Activated CD4-positive, alpha-beta T cell treated with anti-CD3 and anti-CD28 coated beads, Interleukin-2, amount 50 U/mL, for 1 hour (primary cell): ENCODE results near the gene YIF1B.
A peak's percentile ranks its signal among the peaks of the same experiment; 100 is the strongest.

Source experiments
- DNase-seq: peaks from one replicate; pipeline ENCODE4 v3.0.0-alpha.2; 2020

YIF1B gene

DNA sequence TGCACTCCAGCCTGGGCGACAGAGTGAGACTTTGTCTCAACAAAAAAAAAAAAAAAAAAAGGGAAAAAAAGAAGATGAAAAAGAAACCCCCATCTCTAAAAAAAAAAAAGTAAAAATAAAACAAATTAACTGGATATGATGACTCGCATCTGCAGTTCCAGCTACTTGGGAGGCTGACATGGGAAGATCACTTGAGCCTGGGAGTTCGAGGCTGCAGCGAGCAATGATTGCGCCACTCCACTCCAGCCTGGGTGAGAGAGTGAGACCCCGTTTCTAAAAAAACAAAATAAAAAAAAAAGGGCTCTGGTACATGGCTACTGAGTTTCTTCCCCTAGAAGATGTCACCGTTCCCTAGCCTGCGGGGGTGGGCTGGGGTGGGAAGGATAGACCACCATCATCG, 17.5 kb upstream of the YIF1B start:
- no peak for DNase-seq

DNA sequence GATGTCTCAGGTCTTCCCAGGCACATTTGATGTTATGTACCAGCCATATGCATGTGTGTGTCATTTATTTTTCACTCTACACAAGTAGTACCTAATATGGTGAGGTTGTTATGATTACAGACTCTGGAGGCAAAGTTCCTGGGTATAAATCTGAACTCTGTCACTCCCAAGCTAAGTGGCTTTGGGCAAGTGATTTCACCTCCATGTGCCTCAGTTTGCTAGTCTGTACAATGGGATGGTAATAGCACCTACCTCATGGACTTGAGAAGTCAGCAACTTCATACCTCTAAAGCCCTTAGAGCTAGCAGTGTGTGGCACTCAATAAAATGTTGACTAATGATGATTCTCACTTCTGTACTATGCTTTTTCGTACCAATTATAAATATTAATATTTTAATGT, 16.0 kb upstream of the YIF1B start:
- no peak for DNase-seq

DNA sequence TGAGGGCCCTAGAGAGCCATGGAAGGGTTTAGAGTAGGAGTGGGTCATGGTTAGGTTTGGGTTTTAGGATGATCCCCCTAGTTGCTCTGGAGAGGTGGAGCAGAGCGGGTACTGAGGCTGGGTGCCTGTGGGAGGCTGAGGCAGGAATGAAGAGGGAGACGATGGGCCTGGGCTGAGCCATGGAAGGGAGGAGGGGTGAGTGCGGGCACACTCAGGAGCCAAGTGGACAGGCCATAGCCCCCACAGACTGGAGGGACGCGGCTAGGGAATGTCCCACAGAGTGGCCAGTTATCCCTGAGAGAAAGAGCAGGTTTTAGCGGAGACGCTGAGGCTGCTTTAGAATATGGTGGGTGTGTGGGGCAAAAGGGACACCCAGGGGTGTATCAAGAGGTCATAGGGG, 13.9 kb upstream of the YIF1B start:
- DNase-seq = no peak

DNA sequence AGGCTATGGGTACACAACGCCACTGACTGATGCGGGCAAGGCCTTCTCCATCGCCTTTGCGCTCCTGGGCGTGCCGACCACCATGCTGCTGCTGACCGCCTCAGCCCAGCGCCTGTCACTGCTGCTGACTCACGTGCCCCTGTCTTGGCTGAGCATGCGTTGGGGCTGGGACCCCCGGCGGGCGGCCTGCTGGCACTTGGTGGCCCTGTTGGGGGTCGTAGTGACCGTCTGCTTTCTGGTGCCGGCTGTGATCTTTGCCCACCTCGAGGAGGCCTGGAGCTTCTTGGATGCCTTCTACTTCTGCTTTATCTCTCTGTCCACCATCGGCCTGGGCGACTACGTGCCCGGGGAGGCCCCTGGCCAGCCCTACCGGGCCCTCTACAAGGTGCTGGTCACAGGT, 10.8 kb upstream of the YIF1B start:
- DNase-seq = no peak

DNA sequence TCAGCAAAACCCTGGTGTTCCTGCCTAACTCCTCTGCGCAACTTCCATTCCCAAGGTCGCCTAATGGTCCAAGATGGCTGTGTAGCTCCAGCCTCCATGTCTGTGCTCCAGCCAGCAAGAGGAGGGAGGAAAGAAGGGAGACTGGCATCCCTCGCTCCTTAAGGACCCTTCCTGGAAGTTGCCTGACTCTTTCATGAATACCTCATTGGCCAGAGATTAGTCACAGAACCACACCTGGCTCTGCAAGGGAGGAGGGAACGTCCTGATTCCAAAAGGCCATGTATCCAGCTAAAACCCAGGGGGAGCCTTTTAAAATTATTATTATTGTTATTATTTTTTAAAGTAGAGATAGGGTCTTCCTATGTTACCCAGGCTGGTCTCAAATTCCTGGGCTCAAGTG, 8.7 kb upstream of the YIF1B start:
- no peak for DNase-seq

DNA sequence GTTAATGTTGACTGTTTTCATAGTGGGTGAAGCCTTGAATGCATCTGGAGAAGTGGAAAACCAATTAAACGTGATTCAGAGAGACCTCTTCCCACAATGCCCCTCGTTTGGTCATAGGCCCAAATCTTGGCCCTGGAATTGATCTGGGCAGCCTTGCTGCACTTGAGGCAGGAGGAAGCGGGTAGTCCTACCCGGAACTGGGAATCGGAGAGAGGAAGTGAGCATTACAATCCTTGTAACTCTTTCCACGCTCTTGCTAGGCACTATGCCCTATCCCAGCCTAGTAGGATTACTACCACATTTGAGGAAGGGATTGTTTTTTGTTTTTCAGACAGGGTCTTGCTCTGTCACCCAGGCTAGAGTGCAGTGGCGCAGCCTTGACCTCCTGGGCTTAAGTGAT, 7.5 kb upstream of the YIF1B start:
- DNase-seq = no peak

DNA sequence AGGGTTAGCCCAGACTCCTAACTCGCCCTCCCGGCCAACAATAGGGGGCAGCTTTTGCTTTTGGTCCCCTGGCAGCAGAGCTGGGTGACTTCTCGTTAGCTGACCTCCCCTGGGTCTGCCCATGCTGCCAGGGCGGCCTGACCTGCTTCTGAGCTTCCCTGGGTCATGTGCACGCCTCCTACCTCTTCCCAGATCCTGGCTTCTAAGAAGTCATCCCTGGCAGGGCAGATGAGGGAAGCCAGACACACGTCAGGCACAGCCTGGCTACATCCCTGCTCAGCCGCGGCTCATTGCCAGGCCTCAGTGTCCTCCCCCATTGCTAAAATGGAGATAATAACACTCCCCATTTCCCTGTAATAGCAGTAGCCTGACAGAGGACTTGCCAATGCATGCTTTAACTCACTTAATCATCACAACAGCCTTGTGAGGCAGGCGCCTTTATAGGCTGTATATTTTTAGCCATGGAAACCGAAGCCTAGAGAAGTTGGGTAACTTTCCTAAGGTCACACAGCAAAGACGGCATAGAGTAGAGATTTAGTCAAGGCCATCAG, 6.0 kb upstream of the YIF1B start:
- no peak for DNase-seq

DNA sequence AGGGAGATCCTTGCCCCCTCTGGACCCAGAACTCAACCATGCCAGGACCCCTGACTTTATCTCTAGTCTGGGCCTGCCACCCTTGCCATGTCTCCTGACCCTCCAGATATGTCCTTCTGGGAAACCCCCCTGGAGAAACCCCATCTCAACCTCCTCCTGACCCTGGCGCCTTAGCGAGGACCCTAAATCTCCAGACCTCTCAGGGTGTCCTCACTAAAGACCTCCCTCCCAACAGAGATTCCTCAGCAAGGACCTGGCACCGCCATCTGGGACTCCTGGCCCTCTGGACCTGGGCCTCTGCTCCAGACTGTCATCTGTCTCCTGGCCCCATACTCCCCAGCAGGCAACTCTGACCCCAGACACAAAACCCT, 5.2 kb upstream of the YIF1B start:
- no peak for DNase-seq

DNA sequence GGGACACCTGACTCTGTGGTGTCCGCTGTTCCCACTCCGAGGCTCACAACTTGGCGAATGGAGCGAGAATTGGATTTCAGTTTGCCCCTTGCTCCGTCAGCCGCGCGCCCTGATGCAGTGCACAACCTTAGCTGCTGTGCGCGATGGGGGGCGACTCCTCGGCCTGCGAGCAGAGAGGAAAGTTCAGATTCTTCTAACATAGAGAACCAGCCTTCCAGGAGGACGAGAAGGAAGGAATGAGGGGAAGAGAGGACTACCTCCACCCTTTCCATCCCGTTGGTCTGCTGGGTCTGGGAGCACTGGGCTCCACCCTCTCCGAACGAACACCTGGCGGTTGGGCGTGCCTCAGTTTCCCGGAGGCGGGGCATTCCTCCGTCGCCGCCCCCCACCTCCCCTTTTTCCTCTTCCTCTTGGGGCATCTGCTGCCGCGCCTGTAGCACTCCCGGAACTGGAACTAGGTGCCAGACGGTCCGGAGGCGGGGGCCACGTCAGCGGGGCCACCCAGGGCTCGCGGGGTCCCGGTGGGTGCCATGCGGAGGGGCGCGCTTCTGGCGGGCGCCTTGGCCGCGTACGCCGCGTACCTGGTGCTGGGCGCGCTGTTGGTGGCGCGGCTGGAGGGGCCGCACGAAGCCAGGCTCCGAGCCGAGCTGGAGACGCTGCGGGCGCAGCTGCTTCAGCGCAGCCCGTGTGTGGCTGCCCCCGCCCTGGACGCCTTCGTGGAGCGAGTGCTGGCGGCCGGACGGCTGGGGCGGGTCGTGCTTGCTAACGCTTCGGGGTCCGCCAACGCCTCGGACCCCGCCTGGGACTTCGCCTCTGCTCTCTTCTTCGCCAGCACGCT, 3.9 kb upstream of the YIF1B start, which contains the start of gene KCNK6:
Gene KCNK6 (plus strand): TSS at position 425 of the 838 bp plus-strand sequence. CDS start 106 bp downstream, at position 531.
- DNase-seq = peak; percentile 14

DNA sequence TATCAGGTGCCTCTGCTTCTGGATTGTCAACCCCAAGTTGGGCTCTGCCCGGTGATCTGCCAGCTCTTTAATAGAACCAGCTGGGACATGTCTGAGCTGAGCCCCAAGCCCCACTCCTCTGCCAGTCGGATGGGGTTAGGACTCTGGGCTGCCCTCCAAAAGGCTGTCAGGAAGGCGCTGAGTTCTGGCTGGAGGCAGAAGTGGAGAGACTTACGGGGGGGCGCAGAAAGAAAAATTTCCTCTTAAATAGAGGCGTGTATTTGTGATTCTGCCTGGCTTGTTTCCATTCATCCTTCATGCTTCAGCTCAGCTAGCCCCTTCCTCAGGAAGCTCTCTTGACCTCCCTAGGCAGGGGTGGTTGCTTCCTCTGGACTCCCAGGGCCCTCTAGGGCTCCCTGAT, 2.9 kb upstream of the YIF1B start:
- DNase-seq = no peak

DNA sequence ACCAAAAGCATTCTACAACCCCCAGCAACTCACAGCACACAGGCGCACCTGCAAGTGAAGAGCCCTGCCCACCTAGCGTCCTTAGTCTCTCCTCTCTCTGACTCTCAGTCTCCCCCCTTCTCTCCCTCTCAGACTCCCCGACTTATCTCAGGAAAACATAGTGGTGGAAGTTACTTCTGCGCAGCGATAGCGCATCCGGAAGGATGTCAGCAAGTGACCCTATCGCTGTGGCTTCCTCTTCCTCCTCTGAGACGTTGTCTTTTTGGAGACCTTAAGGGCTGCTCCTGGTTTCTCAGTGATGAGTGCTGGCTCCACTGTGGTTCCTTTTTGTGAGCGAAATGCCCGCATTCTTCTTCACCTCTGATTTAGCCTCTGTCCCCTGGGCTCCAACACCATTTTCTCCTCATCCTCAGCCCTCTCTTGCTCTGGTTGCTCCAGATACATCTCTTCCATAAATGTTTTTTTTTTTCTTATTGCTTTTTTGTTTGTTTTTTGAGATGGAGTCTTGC, 1.4 kb upstream of the YIF1B start:
- no peak for DNase-seq

DNA sequence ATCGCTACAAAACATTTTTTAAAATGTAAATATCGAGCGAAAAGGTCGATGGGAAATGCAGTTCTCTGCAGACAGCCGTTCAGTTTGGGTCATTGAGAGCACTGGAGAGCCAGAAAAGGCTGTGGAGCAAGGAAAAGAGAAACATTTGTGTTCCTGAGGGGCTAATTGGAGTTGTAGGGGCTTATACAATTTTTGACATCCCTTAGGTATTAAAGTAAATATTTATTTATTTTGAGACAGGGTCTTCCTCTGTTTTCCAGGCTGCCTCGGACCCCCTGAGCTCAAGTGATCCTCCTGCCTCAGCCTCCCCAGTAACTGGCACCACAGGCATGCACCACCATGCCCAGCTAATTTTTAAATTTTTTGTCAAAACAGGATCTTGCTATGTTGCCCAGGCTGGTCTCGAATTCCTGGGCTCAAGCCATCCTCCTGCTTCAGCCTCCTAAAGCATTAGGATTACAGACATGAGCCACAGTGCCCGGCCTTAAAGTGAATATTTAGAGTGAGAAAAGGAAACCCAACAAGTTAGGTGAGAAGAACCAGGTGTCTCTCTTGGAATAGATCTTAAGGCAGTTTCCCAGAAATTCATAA, 825 bp upstream of the YIF1B start:
- no peak for DNase-seq

DNA sequence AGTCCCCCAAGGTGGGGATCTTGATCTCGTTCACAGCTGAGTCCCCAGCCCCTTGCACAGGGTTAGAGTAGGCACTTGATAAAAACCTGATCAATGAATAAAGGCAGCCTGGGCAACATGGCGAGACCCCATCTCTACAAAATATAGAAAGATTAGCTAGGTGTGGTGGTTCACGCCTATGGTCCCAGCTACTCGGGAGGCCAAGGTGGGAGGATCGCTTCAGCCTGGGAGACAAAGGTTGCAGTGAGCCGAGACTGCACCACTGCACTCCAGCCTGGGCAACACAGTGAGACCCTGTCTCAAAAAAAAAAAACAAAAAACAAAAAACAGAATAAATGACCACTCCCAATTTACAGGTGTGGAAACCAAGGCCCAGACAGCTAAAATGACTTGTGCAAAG, 4.8 kb downstream of the YIF1B start:
- no peak for DNase-seq

DNA sequence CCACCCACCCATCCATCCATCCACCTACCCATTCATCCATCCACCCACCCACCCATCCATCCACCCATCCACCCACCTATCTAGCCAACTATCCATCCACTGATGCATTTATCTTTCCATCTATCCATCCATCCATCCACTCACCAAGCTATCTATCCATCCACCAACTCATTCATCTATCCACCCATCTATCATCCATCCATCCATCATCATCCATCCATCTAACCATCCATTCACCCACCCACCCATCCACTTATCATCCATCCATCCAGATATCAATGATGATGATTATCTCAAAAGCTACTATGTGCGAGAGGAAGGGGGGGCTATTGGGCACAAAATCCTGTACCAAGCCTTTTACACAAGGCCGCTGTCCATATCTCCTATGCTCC, 5.5 kb downstream of the YIF1B start:
- DNase-seq = no peak

DNA sequence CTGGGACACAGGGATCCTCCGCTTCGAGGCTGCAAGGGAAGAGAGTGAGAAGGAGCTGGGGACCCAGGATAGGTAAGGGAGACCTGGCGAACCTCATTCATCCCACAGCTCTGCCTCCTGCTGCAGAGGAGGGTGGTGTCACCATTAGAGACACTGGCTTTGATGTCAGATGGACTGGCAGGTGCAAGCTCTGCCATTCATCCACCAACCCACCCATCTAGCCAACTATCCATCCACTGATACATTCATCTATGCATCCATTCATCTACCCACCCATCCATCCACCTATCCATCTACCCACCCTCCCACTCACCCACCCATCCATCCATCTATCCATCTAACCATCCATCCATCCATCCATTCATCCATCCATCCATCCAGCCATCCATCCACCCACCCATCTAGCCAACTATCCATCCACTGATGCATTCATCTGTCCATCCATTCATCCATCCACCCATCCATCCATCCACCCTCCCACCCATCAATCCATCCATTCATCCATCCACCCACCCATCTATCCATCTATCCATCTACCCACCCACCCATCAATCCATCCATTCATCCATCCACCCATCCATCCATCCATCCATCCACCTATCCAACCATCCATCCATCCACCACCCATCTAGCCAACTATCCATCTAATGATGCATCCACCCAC, 6.0 kb downstream of the YIF1B start:
- DNase-seq = no peak

DNA sequence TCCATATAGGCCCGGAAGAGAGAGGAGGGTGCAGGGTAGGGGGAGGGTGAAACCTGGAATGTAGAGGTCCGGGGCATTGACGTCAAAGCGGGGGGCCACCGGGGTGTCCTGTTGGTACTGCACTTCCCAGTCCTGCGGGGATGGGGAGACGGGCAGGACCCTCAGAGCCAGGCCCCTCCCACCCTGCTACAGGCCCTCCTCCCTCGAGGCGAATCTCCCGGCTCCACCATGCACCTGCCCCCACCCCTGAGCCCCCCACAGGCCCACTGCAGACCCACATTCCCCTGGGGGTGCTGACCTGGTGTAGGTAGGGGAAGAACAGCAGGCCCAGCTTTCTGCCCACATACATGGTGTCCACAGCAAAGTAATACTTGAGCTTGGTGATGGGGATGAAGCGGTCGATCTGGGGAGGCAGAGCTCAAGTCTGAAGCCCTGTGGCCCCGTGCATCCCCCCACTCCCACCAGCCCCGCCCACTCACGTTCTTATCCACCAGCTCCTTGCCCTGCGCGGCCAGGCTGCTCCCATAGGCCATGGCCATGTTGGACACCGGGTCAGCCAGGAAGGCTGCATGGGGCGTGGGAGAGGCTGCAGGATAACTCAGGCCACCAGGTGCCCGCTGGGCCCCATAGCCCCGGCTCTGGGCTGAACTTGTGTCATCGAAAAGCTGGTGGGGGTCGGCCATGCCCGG, 6.7 kb downstream of the YIF1B start:
- no peak for DNase-seq

DNA sequence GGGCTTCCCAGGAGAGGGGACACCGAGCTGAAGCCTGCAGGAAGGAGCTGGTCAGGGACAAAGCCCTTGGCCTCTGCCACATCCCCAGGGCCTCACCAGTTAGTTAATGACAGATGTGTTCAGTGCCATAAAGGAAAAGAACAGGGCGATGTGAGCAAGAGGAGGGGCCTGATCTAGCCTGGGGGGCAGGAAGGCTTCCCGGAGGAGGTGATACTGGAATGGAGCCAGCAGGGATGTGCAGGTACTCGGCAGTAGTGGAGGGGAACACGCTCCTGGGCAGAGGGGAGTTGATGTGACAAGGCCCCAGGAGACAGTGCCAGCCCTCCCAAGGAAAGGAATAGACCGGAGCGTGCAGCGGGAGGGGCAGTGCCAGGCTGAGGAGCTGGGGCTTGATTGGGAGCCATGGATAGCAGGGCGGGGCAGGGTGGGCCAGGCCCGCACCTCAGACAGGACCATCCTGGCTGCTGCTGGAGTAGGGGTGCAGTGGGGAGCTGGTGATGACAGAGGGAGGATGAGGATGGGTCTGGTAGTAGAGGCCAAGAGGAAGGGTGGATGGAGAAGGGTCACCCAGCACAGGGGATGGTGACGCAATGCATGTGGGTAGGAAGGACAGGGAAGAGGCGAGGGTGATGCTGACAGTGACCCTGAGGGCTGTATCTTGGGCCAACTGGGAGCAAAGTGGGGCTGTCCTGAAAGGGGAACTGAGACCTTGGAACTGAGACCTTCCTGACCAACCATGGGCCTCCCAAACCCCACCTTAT, 7.6 kb downstream of the YIF1B start:
- DNase-seq = no peak

DNA sequence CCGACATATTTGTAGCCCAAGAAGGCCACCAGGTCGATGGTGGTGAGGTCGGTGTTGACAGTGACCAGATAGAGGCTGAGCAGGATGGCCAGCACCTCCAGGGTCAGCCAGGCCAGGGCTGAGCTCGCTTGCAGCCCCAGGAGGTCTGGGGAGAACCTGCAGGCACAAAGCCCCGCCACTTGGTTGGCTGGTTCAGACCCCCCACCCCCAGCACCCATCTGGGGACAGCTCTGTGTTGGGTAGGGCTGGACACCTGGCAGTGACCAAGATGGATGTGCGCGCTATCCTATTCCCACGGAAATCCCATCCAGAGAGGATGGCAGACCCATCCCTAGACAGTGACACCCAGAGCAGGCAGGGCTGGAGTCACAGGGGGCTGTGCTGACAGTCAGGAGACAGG, 8.2 kb downstream of the YIF1B start:
- no peak for DNase-seq

DNA sequence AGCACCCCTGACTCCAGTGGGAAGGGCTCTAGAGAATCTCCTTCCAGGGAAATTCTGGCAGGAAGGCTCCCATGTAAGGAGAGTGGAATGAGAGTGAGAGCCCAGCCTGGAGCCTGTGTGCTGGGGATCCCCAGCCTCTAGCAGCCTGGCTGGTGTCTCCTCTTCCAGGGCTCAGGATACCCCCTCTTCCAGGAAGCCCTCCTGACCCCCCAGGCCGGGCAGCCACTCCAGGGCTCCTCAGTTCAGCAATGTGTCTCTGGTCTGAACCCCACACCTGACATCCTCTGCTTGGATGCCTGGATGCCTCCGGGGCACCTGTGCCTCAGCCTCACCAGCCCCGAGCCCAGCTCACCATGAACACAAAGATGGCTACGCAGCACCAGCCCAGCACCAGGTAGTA, 8.7 kb downstream of the YIF1B start:
- DNase-seq = no peak

DNA sequence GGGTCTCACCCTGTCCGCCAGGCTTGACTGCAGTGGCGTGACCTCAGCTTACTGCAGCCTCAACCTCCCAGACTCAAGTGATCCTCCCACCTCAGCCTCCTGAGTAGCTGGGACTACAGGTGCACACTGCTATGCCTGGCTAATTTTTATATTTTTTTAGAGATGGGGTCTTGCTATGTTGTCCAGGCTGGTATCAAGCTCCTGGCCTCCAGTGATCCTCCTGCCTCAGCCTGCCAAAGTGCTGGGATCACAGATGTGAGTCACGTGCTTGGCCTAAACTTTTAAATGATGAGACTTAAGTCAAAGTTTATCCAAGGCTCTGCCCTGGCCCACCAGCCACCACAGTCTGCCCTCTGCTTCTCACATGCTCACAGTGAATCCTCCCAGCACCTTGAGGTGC, 9.5 kb downstream of the YIF1B start:
- DNase-seq = no peak

DNA sequence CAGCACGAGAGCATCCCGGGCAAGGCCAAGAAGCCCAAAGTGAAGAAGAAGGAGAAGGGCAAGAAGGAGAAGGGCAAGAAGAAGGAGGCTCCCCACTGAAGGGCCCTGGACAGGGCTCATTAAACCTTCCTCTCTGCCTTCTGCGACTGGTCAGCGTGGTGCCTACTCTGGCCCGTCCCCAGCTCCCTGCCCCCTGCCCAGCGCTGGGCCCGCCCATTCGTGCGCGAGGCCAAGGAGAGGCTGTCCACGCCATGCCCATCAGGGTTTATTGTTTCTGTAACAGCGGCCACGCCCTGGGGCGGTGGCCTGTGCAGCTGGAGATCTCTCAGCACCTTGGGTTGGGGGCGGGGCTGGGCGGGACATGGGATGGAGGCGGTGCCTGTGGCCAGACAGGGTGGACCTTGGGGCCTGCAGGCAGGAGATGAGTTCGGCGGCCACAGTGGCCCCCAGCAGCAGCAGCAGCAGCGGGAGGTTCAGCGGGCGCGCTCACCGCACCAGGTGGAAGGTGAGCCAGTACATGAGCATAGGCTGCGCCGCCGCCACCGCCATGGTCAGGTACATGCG, 10.8 kb downstream of the YIF1B start:
- DNase-seq = no peak

DNA sequence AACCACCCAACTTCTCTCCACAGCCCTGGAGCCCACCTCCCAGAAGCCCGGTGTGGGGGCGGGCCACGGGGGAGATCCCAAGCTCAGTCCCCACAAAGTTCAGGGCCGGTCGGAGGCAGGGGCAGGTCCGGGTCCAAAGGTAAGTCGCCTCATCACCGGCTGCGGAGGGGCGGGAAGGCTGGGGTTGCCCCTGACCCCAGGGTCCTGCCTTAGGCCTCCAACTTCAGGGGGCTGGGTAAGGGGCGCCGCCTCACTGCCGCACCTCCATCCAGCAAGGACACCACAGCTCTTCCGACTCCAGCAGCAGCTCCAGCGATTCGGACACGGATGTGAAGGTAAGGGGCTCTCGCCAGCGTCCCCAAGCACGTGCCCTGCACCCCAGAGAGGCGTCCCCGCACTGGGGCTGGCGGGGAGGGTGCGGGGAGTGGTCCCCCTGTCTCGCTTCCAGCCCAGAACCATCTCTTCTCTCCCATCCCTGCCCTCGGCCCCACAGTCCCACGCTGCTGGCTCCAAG, 11.3 kb downstream of the YIF1B start:
- no peak for DNase-seq
